ENCODE measurements around the gene ARHGAP26.
A peak's percentile ranks its signal among the peaks of the same experiment; 100 is the strongest.

Gene ARHGAP26

DNA sequence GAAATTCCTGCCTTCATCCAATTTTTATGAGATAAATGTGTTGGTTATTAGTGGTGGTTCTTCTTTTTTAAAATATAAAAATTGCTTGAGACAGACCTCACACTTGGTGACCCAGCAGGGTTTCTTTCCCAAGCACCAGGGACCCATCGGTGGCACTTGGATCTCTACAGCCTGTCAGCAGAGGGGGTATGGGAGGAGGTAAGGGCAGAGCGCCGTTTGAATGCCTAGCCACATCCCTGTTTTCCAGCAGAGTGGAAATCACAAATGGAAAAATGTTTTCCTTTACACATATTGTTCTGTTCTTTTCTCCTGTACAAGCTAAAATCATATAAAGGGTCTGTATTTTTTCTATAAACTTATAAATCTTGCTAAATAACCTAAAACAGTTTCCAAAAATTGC is 385.3 kb downstream of the ARHGAP26 start:
- DNase-seq: no peak

DNA sequence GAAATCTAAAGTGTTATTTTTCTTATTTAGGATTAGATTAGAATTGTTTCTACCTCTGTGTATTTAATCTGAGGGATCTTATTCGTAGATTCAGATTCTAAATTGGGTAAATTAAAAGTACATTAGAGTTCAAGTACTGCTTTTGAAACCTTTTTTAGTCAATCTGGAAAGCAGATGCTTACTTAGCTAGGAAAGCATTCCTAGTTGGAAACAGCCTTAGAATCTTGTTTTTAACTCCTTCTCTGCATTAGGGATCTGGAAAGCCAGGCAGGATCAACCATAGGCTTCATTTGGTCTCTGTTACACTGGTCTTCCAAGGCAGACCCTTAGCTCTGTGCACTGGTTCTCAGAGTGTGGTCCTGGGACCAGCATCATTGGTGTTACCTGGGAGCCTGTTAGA is 385.9 kb downstream of the ARHGAP26 start:
- DNase-seq: no peak

DNA sequence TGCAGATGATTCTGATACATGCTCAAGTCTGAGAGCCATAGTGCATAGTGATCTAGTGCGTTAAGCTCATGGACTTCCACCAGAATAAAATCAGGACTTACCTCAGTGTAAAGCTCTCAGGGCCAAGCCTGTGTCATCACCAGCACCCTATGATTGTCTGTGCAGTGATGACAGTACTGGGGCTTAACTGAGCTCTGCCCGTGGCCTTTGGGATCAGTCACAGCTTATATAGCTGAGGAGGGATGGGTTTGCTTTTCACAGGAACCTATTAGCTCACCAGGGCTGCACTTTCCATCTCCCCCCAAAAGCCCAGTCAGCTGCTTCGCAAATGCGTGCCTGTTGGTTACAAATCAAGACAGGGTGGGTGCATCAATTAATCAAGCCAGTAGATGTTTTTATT is 386.4 kb downstream of the ARHGAP26 start:
- DNase-seq: no peak

DNA sequence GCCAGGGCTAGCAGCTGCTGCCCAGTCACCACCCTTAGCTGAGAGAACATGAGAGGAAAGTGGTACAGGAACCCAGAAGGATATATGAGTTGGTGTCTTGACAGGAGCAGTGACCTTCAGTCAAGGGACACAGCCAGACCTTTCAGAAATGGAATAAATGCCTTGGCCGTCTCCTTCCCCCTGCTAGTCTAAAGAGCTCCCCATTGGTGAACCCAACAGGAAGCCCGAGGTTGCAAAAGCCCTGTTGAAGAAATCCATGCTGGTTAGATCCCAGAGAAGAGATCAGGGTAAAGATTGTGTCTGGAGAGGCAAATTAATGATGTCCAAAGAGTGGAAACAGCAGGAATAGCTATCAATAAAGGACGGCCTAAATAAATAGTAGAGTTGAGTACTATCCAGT is 388.9 kb downstream of the ARHGAP26 start:
- no peak for DNase-seq

DNA sequence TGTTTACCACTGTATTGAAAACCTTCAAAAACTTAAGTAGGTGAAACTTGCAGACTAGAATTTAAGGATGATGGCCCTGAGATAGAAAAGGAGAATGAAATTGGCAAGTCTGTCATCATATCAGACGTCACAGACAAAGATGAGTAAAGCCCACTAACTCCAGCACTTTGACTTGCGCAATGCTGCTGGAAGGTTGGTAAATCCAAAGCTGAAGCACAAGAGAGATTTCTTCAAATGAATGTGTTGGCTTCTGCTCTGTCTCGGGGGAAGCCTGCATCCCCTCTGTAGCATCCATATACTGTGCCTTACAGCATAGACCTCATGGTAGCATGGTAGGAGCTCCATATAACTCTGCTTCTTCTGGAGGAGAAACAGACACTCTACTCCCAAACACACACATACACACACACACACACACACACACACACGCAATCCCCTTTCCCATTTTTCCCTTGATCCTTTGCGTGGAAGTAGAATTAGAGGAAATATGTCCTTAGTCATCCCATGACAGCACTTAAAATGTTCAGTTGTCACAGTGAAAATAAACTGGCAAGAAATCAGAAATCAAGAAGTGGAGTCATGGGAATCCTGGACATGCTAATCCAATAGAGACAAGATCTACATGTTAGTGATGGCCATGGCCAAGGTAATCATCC is 391.8 kb downstream of the ARHGAP26 start:
- DNase-seq: peak; percentile 60

DNA sequence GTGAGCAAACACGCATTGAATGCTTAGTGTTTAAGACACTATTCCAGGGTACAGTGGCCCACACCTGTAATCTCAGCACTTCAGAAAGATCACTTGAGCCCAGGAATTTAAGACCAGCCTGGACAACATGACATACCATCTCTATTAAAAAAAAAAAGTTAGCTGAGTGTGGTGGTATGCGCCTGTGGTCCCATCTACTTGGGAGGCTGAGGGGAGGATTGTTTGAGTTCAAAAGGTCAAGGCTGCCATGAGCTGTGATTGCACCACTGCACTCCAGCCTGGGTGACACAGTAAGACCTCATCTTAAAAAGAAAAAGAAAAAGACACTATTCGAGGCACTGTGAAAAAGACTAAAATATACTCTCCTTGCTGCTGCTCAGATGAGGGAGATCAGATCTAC is 392.6 kb downstream of the ARHGAP26 start:
- no peak for DNase-seq

DNA sequence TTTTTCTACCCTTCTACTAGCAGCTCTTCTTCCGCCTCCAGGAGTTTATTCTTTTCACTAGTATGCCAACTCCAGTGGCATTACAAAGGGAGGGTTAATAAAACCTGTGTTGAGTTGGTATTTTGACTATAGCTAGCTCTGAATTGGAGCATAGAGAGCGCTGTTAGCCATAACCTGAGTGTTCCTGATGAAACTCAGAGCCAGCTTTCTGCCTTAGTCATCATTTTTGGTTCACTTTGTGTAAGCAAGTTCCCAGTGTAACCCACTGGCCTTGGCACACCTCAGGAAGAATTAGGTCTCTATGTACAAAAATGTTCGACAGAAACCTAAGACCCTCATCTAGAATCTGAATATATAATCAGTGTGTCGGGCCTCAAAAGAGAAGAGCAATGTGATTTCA is 394.4 kb downstream of the ARHGAP26 start:
- no peak for DNase-seq

DNA sequence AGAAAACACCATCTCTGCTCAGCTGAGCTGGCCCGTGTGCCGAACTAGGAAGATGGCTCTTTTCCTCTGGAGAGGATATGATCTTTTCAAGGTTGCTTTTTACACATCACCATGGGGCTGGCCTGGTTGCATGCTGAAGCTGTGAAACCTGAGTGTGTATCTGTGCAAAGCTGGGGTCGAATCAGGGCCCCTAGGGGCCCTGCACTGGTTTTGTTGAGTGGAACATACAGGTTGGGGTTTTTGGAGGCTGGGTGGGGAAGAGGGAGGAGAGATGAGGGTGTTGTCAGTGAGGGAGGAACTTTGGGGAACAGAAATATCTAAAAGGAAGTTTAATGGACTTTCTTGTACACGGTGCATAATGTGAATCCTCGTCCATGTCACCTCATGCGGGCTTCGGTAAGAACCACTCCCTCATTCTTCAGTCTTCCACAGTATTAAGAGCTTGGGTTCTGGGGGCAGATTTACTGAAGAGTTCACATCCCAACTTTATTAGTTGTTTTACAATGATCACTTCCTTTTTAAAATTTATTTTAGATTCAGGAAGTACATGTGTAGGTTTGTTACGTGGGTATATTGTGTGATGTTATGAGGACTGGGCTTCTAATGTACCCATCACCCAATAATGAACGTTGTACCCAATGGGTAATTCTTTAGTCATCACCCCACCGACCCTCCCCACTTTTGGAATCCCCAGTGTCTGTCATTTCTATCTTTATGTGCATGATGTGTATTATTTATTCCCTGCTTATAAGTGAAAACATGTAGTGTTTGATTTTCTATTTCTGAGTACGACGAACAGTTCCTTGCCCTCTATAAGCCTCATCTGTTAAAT is 395.1 kb downstream of the ARHGAP26 start:
- DNase-seq: no peak

DNA sequence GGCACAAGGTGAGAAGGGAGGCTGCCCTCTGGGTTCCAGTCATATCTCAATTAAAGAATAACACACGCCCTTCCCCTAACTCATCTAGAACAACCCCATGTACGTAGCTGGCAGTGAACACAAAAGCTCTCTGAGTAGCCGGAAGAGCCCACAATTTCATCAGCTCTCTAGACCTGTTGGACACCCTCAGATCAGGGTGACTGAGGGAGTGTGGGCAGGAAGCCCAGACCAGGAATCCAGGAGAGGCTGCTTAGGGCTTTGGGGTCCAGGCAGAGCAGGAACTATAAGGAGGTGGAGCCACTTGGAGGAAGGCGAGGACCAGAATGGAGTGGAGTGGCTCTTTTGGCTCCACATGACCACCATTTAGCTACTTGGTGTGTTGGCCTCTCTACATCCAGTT is 395.9 kb downstream of the ARHGAP26 start:
- DNase-seq: no peak

DNA sequence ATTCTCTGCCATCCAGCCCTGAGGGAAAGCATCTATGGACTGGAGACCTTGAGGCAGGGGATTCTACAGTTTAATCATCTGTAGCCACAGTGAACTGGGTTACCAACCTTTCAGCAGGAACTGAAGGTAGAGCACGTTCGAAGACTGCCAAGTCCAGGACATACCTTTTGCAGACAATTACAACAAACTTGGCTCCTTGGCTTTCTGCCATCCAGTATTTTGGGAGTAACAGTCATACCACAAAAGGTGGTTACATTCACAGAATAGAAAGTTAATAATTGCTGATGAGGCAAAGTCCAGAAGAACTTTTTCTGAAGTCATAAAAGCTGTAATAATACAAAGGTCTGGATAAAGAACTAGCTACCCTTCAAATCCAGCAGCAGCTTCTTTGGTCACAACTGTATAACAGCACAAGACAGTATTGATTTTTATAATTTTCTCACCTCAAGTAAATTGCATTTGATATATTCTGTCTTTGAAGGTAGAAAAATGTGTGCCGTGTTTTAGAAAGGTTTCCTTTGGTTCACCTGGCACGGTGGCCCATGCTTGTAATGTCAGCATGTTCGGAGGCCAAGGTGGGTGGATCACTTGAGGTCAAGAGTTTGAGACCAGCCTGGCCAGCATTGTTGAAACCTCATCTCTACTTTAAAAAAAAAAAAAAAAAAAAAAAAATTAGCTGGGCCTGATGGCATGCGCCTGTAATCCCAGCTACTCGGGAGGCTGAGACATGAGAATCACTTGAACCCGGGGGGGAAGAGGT is 396.7 kb downstream of the ARHGAP26 start:
- DNase-seq: no peak

DNA sequence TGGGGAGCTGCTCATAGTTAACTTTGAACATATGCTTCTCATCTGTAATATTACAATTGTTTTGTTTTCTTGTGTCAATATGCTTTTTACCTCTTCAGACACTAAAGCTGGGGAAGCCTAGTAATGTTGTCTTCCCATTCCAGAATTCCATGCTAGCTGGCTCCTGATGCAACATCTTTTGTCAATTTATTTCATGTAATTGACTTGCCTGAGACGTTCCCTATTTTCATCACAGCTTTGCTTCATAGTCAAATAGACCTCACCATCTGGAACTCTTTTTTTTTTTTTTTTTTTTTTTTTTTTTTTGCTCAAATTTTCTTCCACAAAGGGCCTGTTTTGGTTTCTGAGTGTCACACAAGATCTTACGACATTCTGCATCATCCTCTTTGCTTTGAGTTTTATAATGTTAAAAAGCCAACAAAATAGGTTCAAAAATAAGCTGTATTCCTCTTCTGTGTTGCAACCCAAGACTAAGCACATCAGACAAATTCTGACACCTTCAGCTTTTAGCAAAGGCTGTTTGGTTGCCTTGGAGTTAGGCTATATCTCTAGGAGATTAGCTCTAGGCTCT is 398.1 kb downstream of the ARHGAP26 start:
- no peak for DNase-seq

DNA sequence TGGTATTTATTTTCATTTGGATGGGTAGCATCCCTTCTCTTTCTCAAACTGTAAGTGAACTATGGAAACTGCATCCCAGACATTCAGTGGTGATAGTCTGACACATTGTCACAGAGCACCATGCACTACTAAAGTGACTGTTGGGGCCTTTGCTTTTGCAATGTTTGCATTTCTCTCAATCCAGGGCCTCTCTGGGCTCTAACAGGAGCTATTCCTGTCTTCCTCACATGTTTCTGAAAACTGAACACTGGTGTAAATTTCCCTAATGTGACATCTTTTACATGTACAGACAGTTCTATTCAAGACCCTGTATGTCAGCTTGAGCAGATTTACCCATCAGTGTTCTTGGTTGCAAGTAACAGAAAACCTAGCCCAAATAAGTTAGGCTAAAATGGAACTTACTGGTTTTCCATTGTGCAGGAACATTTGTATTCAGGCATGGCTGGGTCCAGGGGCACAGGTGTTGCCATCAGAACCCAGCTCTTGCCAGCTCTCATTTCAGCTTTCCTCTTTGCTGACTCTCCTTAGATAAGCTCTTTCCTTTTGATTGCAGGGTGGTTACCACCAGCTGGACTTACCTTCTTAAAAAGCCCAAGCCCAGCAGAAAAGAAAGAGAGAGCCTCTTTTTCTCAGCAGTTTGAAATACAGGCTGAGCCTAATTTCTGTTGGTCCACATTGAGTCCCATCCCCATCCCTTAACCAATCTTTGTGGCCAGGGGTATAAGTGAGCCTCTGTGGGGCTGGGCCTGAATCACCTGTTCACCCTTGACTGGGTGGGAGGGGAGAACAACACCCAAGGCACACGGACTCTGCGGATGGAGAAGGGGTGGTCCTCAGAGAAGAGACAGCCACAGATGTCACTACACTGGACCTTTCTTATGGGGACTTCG is 399.0 kb downstream of the ARHGAP26 start:
- no peak for DNase-seq

DNA sequence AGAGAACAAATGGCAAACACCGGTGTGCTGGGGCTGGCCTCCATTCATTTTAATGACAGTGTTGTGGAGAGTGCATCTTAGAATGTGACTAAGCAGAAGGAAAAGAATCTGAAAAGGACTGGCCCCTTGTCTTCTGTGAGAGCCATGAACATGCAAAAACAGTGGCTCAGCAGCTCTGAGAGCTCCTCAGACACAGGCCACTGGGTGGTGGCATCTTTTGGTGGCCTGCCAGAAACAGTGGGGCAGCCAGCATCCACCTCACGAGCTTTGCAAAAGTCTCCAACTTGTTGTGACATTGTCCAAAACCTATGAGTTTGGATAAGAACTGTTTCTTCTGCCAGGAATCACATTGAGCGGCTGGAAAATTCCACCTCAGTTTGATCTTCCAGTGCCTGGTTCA is 399.9 kb downstream of the ARHGAP26 start:
- DNase-seq: peak; percentile 18

DNA sequence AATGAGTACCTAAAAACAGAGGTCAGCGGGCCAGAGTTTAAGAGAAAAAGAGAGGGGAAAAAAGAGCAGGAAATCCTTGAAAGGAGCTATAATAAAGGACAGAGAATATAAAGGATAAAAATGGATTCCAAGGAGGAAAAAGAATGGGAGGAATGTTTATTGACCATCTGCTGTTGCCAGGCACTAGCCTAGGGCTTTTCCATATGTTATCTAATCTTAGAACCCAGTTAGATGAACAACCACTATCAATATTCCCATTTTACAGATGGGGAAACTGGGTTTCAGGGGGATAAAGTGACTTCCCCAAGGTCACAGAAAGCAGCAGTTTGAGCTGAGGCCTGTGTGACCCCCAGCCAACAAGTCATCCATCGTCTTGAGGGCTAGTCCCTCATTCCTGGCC is 400.8 kb downstream of the ARHGAP26 start:
- DNase-seq: no peak

DNA sequence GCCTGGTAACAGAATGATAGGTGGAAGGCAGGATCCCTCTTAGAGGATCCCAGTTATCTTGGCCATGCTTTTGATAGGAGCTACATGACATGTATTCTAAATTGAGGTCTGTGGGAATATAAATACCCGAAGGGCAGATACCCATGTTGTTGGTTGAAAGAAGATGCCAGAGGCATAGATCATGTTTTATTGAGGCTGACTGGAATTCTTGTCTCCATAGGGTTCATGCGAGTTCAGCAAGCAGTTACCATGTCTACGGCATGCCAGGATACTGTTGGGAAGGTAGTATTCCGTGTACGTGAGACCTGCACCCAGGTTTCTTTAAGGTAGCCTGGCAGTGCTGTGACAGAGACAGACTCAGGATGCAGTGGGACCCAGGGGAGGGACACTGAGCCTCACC is 402.6 kb downstream of the ARHGAP26 start:
- DNase-seq: no peak

DNA sequence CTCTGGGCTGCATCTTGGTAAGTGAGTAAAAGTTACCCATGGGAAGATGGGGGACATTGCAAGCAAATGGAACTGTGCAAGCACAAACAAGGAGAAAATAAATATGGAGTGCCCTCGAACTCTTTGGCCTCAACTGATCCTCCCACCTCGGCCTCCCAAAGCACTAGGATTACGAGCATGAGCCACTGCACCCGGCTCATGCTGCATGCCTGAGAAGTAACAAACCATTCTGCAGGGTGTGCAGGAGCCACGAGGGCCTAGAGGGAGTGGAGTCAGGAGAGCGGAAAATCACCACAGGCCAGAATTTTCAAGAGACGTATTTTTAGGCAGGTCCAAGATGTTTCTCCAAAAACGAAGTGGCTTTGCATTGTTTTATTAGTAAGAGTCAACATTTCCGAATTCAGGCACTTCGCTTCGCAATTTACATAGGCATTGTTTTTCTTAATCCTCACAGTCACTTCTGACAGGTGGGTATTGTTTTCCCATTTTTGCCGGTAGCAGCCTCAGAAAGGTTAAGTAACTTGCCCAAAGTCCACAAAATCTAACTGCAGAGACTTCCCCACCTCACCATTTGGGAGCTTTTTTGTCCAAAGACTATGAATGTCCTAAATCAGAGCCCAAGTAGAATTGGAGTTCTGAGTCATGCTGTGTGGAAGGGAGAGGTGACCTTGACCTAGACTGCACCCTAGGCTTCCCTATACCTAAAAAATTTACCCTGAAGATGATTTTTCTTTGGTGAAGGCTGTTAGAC is 403.1 kb downstream of the ARHGAP26 start:
- DNase-seq: no peak

DNA sequence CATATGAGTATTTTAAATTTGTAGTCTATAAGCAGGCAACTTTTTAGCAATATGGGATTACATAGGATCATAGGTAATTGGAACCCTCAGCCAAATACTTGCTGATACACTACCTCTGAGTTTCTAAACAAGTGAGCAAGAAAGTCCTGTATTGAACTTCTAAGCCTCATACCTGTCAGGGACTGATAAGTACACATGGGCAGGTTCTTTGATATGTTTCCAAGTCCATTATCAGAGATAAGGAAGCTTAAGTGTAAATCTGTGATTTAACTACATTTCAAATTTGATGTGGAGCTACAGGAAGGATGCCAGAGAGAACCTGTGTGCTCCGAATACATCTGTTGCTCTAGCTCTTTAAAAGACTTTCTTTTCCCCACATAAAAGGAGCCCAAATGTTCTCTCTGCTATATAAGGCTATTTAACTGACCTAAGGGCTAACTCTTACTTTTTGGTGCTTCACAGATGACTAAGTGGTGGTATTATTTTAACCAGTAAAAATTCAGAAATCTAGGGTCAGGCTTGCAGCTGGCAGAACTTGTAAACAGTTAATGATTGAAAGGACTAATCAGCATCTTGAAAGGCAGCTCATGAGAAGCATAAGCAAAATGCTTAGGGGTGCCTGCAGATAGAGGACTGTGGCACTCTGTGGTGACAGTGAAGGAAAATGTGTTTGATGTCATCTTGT is 404.7 kb downstream of the ARHGAP26 start:
- no peak for DNase-seq

DNA sequence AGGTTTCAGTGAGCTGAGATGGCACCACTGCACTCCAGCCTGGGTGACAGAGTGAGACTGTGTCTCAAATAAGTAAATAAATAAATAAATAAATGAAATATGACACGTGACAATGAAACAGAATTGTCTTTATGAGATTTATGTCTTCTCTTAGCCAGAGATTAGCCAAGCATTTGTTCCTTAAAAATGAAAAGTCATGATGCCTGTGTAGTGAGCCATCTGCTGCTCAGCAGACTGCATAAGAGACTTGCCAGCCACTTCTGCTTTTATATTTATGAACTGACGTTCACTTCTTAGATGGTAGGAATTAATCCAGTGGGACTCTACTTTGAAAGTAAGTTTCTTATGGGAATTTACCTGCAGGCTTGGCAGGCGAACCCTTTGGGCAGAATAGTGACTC is 405.9 kb downstream of the ARHGAP26 start:
- DNase-seq: peak; percentile 76

DNA sequence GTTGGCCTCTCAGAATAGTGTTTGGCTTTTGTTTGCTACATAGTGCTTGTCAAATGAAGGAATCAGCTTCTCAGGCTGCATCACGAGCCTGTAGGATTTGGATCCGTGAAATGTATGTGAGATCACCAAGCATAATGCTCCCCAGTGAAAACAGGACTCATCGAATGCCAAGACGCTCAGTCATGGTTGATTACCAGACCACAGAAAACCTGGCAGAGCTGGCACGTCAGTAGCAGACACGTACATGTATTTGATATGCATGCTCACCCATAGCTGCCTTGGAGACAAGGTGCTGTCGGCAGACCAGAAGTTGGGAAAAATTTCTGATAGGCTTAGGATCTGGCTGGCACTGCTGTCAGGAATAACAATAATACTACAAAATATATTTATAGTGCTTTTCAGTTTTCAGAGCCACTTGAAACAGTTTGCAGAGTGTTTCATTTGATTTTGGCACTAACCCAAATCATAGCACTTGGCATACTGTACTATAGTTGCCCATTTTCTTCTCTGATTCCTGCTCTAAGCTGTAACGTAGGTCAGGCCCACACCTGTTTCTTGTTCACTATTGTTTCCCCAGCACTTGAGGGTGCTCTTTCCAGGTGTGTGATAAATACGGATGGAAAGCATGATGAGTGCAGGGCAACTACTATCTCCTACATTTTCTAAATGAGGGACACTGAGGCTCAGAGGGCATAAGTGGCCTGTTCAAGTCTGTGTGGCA is 407.2 kb downstream of the ARHGAP26 start:
- no peak for DNase-seq

DNA sequence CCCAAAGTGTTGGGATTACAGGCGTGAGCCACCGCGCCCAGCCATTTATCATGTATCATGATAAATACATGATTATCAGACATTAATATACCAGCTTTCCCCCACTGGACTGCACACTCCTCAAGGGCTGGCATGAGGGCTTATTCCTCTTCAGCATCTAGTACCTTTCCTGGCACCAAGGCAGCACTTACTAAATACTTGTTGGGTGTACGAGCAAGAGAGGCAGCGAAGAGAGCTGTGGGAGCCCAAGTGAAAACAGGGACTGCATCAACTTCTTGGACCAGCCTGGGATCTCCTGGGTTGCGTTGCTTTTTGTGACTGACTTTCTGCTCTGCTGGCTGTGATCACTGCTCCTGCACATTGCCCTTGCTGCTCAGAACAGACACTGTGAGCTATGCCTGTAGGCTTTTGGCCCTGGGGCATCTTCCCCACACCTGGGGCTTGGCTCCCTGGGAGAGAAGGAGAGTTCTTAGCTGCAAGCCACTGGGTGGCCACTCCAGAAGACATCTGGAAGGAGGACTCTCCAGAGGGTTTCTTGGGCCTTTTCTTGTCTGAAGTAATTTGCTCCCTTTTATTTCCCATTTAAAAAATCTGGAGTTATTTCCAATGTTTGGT is 409.1 kb downstream of the ARHGAP26 start:
- DNase-seq: no peak
